Suprapubic skin (tissue), 3 donors: ENCODE measurements around the gene BUD13.

Experiments used
- CTCF ChIP-seq, 2 donors: fragments of 200-600 bp in 1 of 2; fragments of 450-650 bp in 1 of 2; sonication (generic) in 1 of 2; IDR thresholded peaks; one replicate each; pipeline ENCODE4 v1.5.1; 2016 to 2019; ENCODE audit warnings: antibody characterized with exemption in 2 of 2, mild to moderate bottlenecking in 1 of 2, moderate library complexity in 1 of 2
- EP300 ChIP-seq: sonication (generic); formaldehyde crosslinking; IDR thresholded peaks from one replicate; pipeline ENCODE4 v1.6.1; 2017; ENCODE audit warnings: antibody characterized with exemption
- POLR2A ChIP-seq, 2 donors: fragments of 450-650 bp; IDR thresholded peaks; one replicate each; pipeline ENCODE4 v1.6.1; 2017; ENCODE audit warnings: antibody characterized with exemption in 2 of 2, mild to moderate bottlenecking in 2 of 2, moderate library complexity in 2 of 2

DNA sequence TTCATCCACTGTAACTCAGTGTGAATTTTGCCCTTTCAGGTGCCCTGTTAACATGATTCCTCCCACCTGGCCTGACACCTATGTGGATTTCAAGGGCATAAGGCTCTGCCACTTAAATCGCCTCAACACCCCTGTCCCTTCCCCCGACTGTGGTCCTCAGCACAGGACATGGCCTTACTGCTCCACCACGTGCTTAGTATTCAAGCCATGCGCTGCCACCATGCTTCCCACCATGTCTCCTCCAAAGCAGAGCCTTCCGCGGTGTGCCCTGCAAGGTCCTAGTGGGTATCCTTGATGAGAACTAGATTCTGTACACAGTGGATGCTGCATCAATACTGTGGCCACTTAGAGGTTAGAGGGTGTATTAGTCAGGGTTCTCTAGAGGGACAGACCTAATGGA, 51.9 kb downstream of the BUD13 start:
- TF ChIP-seq EP300 (no peak), POLR2A (IDR thresholded peaks at IDR 0.05) (no peak), CTCF (IDR thresholded peaks at IDR 0.05) (no peak)
